ENCODE measurements around the gene ACAP3.

DNA sequence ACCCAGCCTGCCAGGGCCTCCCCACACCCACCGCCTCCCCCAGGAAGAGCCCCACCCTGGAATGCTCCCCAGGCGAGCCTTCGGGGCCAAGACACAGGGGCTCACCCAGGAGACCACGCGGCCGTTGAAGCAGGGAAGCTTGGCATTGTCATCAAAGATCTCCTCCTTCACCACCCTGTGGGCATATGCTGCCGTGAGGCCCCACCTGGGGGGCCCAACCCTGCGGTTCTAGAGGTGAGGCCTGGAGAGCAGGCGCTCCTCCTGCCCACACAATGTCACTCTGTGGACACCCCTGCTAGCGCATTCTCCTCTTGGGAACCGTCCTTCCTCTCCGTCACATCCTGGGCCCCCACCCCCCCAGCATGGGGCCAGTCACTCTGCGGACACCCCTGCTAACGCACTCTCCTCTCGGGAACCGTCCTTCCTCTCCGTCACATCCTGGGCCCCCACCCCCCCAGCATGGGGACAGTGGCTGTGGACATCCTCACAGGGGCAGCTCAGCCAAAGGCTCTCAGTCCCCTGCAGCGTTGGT lies 34.9 kb upstream of the ACAP3 start:
- TF ChIP-seq POLR2AphosphoS5 (IDR thresholded peaks at IDR 0.05; ENCODE audit: low read depth, low read length) (no peak), POLR2A (IDR thresholded peaks at IDR 0.05; ENCODE audit: low read depth, low read length) (no peak), TAF1 (IDR thresholded peaks at IDR 0.05; ENCODE audit: low read depth, low read length) (no peak), PAX5 (IDR thresholded peaks at IDR 0.05; ENCODE audit: insufficient read depth, low read length, severe bottlenecking) (no peak), SPI1 (IDR thresholded peaks at IDR 0.05; ENCODE audit: low read depth, low read length) (no peak)
